ENCODE data around the gene ARHGEF17.

DNA sequence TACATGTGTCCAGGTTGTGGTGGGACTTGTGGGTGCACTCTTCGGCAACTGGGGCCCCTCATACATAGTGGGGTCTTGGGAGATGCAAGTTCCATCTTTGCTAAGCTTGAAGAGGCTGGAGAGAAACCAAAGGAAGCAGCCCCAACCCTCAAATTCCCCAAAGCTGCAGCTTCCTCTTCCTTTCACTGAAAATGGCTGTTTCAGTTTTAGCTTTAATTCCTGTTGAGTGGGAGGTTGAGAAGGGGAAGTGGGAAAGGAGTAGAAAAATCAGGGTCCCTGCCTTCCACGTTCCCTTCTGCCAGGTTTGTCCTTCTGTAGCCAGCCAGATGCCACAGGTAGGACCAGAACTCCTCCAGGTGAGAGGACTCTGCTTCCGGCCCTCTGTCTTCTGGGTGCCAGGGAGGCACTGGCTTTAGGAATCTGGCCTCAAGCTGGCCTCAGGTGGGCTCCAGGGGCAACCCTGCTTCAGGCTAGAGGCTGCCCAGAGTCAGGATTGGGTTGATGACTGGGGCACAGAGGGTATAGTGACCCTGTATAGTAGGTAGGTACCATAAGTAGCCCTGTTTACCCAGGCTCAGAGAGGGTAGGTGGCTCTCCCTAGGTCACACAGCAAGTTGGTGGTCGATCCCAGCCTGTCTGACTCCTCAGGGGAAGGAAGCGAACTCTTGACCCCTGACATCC is 19.7 kb upstream of the ARHGEF17 start:
- TF ChIP-seq, protein P1, sequence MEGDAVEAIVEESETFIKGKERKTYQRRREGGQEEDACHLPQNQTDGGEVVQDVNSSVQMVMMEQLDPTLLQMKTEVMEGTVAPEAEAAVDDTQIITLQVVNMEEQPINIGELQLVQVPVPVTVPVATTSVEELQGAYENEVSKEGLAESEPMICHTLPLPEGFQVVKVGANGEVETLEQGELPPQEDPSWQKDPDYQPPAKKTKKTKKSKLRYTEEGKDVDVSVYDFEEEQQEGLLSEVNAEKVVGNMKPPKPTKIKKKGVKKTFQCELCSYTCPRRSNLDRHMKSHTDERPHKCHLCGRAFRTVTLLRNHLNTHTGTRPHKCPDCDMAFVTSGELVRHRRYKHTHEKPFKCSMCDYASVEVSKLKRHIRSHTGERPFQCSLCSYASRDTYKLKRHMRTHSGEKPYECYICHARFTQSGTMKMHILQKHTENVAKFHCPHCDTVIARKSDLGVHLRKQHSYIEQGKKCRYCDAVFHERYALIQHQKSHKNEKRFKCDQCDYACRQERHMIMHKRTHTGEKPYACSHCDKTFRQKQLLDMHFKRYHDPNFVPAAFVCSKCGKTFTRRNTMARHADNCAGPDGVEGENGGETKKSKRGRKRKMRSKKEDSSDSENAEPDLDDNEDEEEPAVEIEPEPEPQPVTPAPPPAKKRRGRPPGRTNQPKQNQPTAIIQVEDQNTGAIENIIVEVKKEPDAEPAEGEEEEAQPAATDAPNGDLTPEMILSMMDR (conservative IDR thresholded peaks at IDR 0.05 in 1 of 2, IDR thresholded peaks at IDR 0.05 in 1 of 2; ENCODE audit: extremely low read depth in 1 of 2, insufficient read depth in 1 of 2, low read depth in 1 of 2, low read length in 2 of 2), result no peak
- TF ChIP-seq EZH2 (IDR thresholded peaks at IDR 0.05; ENCODE audit: borderline replicate concordance, low read length), result no peak

Data from mammary epithelial cell (primary cell).